H1 (cell line): ENCODE data around the gene SH3YL1. TPM values are rescaled to one million over a fixed set of nuclear protein-coding genes. Genes with fewer than 3 reads are reported as not detected.

Experiments
- CTCF ChIA-PET: fragments of 300-600 bp; sonication (Branson Sonifier 250); formaldehyde crosslinking; loops from one replicate; lab custom pipeline; 2021; ENCODE audit not compliant: partially characterized antibody; lab: Charles Lee
- POLR2A ChIA-PET: fragments of 300-600 bp; sonication (Branson Sonifier 250); formaldehyde crosslinking; loops from one replicate; lab custom pipeline; 2021; ENCODE audit warnings: inconsistent platforms; ENCODE audit not compliant: partially characterized antibody; lab: Charles Lee
- DNase-seq, 2 experiments: peaks; one replicate each; pipeline versions ENCODE4 v3.0.0 to v3.0.0-alpha.2; 2010 to 2022; ENCODE audit warnings: low spot score in 2 of 2, low read depth in 1 of 2, mixed read lengths in 1 of 2
- FAIRE-seq: peaks from 2 replicates; lab custom pipeline; 2011; peaks lifted over from hg19 to GRCh38; lab: Jason Lieb, UNC
- H2AFZ ChIP-seq: 2 replicates; pipeline ENCODE4 v1.8.1; 2012; ENCODE audit warnings: low read length, inconsistent platforms
- H2AK5ac ChIP-seq: 2 replicates; pipeline ENCODE4 v1.6.1; 2013; ENCODE audit warnings: low read depth, low read length
- H2BK120ac ChIP-seq: replicated peaks from 2 replicates; pipeline ENCODE3; 2013; ENCODE audit warnings: low read depth, low read length, inconsistent platforms
- H2BK12ac ChIP-seq: 2 replicates; pipeline ENCODE4 v1.6.1; 2013; ENCODE audit warnings: low read depth, low read length
- H2BK15ac ChIP-seq: 2 replicates; pipeline ENCODE4 v1.6.1; 2013; ENCODE audit warnings: low read length
- H2BK20ac ChIP-seq: 2 replicates; pipeline ENCODE4 v1.6.1; 2013; ENCODE audit warnings: low read length
- H2BK5ac ChIP-seq: 2 replicates; pipeline ENCODE4 v1.6.1; 2013; ENCODE audit warnings: low read depth, low read length
- H3K14ac ChIP-seq: 2 replicates; pipeline ENCODE4 v1.6.1; 2013; ENCODE audit warnings: inconsistent platforms; ENCODE audit not compliant: insufficient read length
- H3K18ac ChIP-seq: 2 replicates; pipeline ENCODE4 v1.6.1; 2013; ENCODE audit warnings: low read length; ENCODE audit errors: extremely low read depth
- H3K23ac ChIP-seq: 2 replicates; pipeline ENCODE4 v1.6.1; 2013; ENCODE audit warnings: inconsistent platforms; ENCODE audit not compliant: insufficient read length
- H3K23me2 ChIP-seq: 2 replicates; pipeline ENCODE4 v1.6.1; 2013; ENCODE audit warnings: low read depth, low read length
- H3K27ac ChIP-seq: 2 replicates; pipeline ENCODE4 v1.6.1; 2011; ENCODE audit warnings: low read depth, low read length, inconsistent platforms
- H3K27me3 ChIP-seq, 4 experiments: replicated peaks in 1 of 4; 1 replicate in 1 of 4; 2 replicates in 3 of 4; pipeline versions ENCODE4 v1.6.1 to v1.8.1; 2011 to 2013; ENCODE audit warnings: low read length in 3 of 4, mild to moderate bottlenecking in 3 of 4, inconsistent platforms in 2 of 4, mixed read lengths in 2 of 4, moderate library complexity in 1 of 4; ENCODE audit not compliant: control insufficient read depth in 3 of 4, insufficient read depth in 3 of 4; ENCODE audit errors: extremely low read depth in 1 of 4
- H3K36me3 ChIP-seq, 4 experiments: 2 replicates each; pipeline versions ENCODE4 v1.6.1 to v1.8.1; 2011 to 2013; ENCODE audit warnings: mild to moderate bottlenecking in 4 of 4, low read length in 3 of 4, moderate library complexity in 2 of 4, control low read depth in 1 of 4, inconsistent platforms in 1 of 4; ENCODE audit not compliant: insufficient read depth in 4 of 4, control insufficient read depth in 2 of 4
- H3K4ac ChIP-seq: replicated peaks from 2 replicates; pipeline ENCODE3; 2013; ENCODE audit warnings: low read length, low read depth, mixed read lengths, inconsistent platforms; ENCODE audit not compliant: insufficient read length
- H3K4me1 ChIP-seq, 4 experiments: replicated peaks in 1 of 4; 1 replicate in 1 of 4; 2 replicates in 3 of 4; pipeline versions ENCODE4 v1.6.1 to v1.8.1; 2011 to 2013; ENCODE audit warnings: low read length in 3 of 4, inconsistent platforms in 2 of 4, mixed read lengths in 1 of 4; ENCODE audit not compliant: insufficient read depth in 4 of 4, control insufficient read depth in 3 of 4
- H3K4me2 ChIP-seq, 2 experiments: 2 replicates each; pipeline versions ENCODE4 v1.6.1 to v1.8.1; 2011 to 2013; ENCODE audit warnings: low read depth in 2 of 2, low read length in 2 of 2, control low read depth in 1 of 2, inconsistent platforms in 1 of 2, mild to moderate bottlenecking in 1 of 2; ENCODE audit not compliant: insufficient read depth in 1 of 2
- H3K4me3 ChIP-seq, 4 experiments: fragments of 200-600, 300-600 bp in 1 of 4; sonication (generic), shearing (Covaris generic), sonication (Bioruptor Twin) in 1 of 4; 2 replicates each; pipeline versions ENCODE4 v1.5.1 to v1.8.1; 2011 to 2016; ENCODE audit warnings: low read length in 4 of 4, low read depth in 3 of 4, control low read depth in 2 of 4, inconsistent platforms in 2 of 4, mild to moderate bottlenecking in 2 of 4, mixed read lengths in 1 of 4, moderate library complexity in 1 of 4; ENCODE audit not compliant: insufficient read depth in 2 of 4; ENCODE audit errors: extremely low read depth in 1 of 4
- H3K56ac ChIP-seq: replicated peaks from 2 replicates; pipeline ENCODE3; 2013; ENCODE audit warnings: low read depth, mild to moderate bottlenecking, mixed read lengths, low read length, inconsistent platforms; ENCODE audit not compliant: insufficient read length
- H3K79me1 ChIP-seq: 2 replicates; pipeline ENCODE4 v1.6.1; 2013; ENCODE audit warnings: low read depth, low read length, control low read depth
- H3K79me2 ChIP-seq, 2 experiments: 2 replicates each; pipeline versions ENCODE4 v1.6.1 to v1.8.1; 2012 to 2013; ENCODE audit warnings: low read length in 2 of 2, mild to moderate bottlenecking in 2 of 2, inconsistent platforms in 1 of 2; ENCODE audit not compliant: insufficient read depth in 2 of 2, control insufficient read depth in 1 of 2
- H3K9ac ChIP-seq, 4 experiments: replicated peaks in 1 of 4; 1 replicate in 1 of 4; 2 replicates in 3 of 4; pipeline versions ENCODE4 v1.6.1 to v1.8.1; 2011 to 2013; ENCODE audit warnings: low read depth in 3 of 4, low read length in 3 of 4, control low read depth in 2 of 4, mild to moderate bottlenecking in 2 of 4, moderate library complexity in 2 of 4, inconsistent platforms in 1 of 4; ENCODE audit errors: extremely low read depth in 1 of 4
- H3K9me3 ChIP-seq, 2 experiments: 2 replicates each; pipeline versions ENCODE4 v1.6.1 to v1.8.1; 2012 to 2013; ENCODE audit warnings: mild to moderate bottlenecking in 2 of 2, moderate library complexity in 2 of 2, control low read depth in 1 of 2, inconsistent platforms in 1 of 2, low read depth in 1 of 2, low read length in 1 of 2, mixed read lengths in 1 of 2; ENCODE audit not compliant: insufficient read depth in 2 of 2
- H4K20me1 ChIP-seq, 2 experiments: replicated peaks in 1 of 2; 2 replicates each; pipeline versions ENCODE3 to v1.8.1; 2011 to 2013; ENCODE audit warnings: inconsistent platforms in 2 of 2, low read length in 2 of 2, mild to moderate bottlenecking in 1 of 2; ENCODE audit not compliant: insufficient read depth in 2 of 2, control insufficient read depth in 1 of 2
- H4K5ac ChIP-seq: 2 replicates; pipeline ENCODE4 v1.6.1; 2013; ENCODE audit warnings: low read length, low read depth, mixed read lengths, inconsistent platforms; ENCODE audit not compliant: insufficient read length
- H4K8ac ChIP-seq: 2 replicates; pipeline ENCODE4 v1.8.0; 2013; ENCODE audit warnings: mild to moderate bottlenecking, moderate library complexity, low read length, inconsistent platforms; ENCODE audit not compliant: insufficient read depth; ENCODE audit errors: extremely low read depth
- H4K91ac ChIP-seq: replicated peaks from 2 replicates; pipeline ENCODE3; 2013; ENCODE audit warnings: low read length, mixed read lengths, inconsistent platforms; ENCODE audit not compliant: insufficient read length
- POU5F1 ChIP-seq: IDR thresholded peaks from 2 replicates; pipeline ENCODE4 v1.6.1; 2011; ENCODE audit warnings: low read depth, mild to moderate bottlenecking, low read length, moderate library complexity
- YY1 ChIP-seq: IDR thresholded peaks from 2 replicates; pipeline ENCODE4 v1.6.1; 2011; ENCODE audit warnings: low read depth, mild to moderate bottlenecking, low read length
- WGBS, 2 experiments: shearing (Covaris generic) in 1 of 2; methylation state at CpG; one replicate each; pipeline versions ENCODE4 v1.1.6 to v1.1.7; 2013 to 2015; ENCODE audit warnings: low lambda C conversion rate in 2 of 2, mixed read lengths in 2 of 2, inconsistent platforms in 1 of 2, low coverage in 1 of 2, missing lambda C conversion rate in 1 of 2; ENCODE audit not compliant: insufficient replicate concordance in 2 of 2, insufficient coverage in 1 of 2, insufficient read length in 1 of 2; ENCODE audit errors: extremely low coverage in 1 of 2, missing lambda C conversion rate in 1 of 2; 5-methylcytosine and 5-hydroxymethylcytosine counted together
- polyA plus RNA-seq, 7 experiments: library from polyadenylated mRNA; depleted of rRNA in 3 of 7; stranded (reverse) in 5 of 7; unstranded in 2 of 7; fragments of >200 nt in 5 of 7; fragments of 200-250 nt in 2 of 7; gene quantifications; 1 replicate in 5 of 7; 2 replicates in 1 of 7; 4 replicates in 1 of 7; pipeline versions ENCODE4 v1.2.1 to v1.2.3, GENCODE V29; 2011 to 2013; ENCODE audit warnings: missing spikeins in 2 of 7, mixed read lengths in 2 of 7
- total RNA-seq: library from RNA; stranded (reverse); fragmentation: NEBNext Ultra II Directional; extraction: Animal tissue kit (Norgen Biotek cat#: 25700); gene quantifications from 2 replicates; pipeline ENCODE4 v1.2.1, GENCODE V29; 2021

The SH3YL1 gene
- total and polyA plus RNA-seq, 2 of the 8 experiments (the other 6 are each of a cell fraction or from before 2014, with no cell fraction given): 13.6 to 37.2 TPM

GRCh38 chr2:233030-233429 is 30.8 kb downstream of the SH3YL1 start:
- Histone ChIP-seq H3K56ac (no peak overlapping the region), H3K79me2 (no peaks in the 10 kb centered on the region), H3K18ac (no peak overlapping the region), H3K27ac (no peak overlapping the region), H4K20me1 (no peaks in the 10 kb centered on the region), H2AK5ac (no peak overlapping the region), H2BK120ac (no peak overlapping the region), H3K79me1 (no peaks in the 10 kb centered on the region), H4K91ac (no peak overlapping the region), H3K23ac (no peak overlapping the region), H4K8ac (no peak overlapping the region), H2BK12ac (no peak overlapping the region), H3K36me3 (no peaks in the 10 kb centered on the region; a peak in 1 of 8 replicates), H3K23me2 (no peaks in the 10 kb centered on the region), H3K4ac (no peak overlapping the region), H3K4me2 (peak overlapping the region in 1 of 2 experiments; percentile 41; a peak in 1 of 4 replicates), H3K14ac (no peak overlapping the region), H2BK20ac (no peak overlapping the region), H3K9ac (no peak overlapping the region), H2BK5ac (no peak overlapping the region), H4K5ac (no peak overlapping the region), H2BK15ac (no peak overlapping the region), H2AFZ (no peak overlapping the region), H3K4me1 (peaks cover 0 to 3% (median 2%) of the 10 kb centered on the region in 4 experiments), H3K9me3 (no peaks in the 10 kb centered on the region), H3K27me3 (peaks cover 0 to 1% (median 0%) of the 10 kb centered on the region in 4 experiments; a peak in 1 of 7 replicates), H3K4me3 (peak overlapping the region in 1 of 4 experiments; percentile 30; a peak in 1 of 8 replicates)
- ChIA-PET CTCF (interaction anchor here (1.1 to 1.7 kb wide), 6 partner anchors 8 to 215 kb away, joined by 3 to 6 read pairs (median 4); no protein-coding TSS in a partner anchor), POLR2A (interaction anchor here (1.3 kb wide), 1 partner anchor 31 kb away, joined by 4 read pairs; the partner anchor contains the start of genes ACP1 and SH3YL1)
- FAIRE-seq (peak; percentile 63), DNase-seq (peak in 1 of 2 experiments; percentile 36)
- 19% methylated on average over 7 of the region's 7 CpGs; no CpG with 5 or more reads in 1 of the 2 experiments for WGBS, 2 experiments
- TF ChIP-seq YY1 (no peak), POU5F1 (peak; percentile 66; the same call in 1 of the 2 replicates)
